Measurements from ENCODE around the gene BACE2.
"Not testable (repeated sequence)": the region's sequence is repeated elsewhere in the genome, so short reads cannot be mapped to it uniquely, and the experiment has no call there.

BACE2 gene

DNA sequence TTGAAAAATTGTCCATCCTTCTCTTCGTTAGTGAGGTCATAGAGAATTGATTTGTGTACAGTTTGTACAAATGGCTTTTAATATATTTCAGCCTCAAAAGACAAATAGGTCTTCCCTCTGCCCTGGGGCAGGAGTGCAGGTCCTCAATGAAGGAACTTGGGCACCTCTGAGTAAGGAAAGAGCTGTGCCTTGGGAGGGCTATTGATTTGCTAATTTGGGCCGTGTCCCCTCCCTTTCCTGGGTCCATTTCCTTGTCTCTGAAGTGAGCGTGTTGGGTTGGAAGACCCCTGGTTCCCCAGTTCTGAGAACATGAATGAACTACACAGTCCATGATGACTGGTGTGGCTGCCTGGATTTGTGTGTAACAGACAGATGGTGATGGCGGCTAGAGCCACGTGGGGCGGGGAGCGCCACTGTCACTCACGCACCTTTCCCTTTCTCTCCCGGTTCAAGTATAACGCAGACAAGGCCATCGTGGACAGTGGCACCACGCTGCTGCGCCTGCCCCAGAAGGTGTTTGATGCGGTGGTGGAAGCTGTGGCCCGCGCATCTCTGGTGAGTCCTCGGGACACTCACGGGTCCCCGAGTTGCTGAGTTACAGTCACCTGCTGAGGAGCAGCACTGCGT is 77.7 kb downstream of the BACE2 start:
- no peaks in the 10 kb centered on the region; the same call in 1 of the 2 replicates for H3K36me3 ChIP-seq (ENCODE audit: insufficient read depth, low read depth, low read length)
- no peak overlapping the region for H3K9ac ChIP-seq (ENCODE audit: low read depth, low read length)
- no peaks in the 10 kb centered on the region for H3K9me3 ChIP-seq (ENCODE audit: insufficient read depth, low read depth, low read length)
- H3K27ac ChIP-seq (ENCODE audit: low read length) = no peak overlapping the region
- H3K4me3 ChIP-seq (ENCODE audit: low read length) = no peak overlapping the region
- H3K27me3 ChIP-seq (ENCODE audit: insufficient read depth, low read length) = no peaks in the 10 kb centered on the region
- no peaks in the 10 kb centered on the region; the same call in 1 of the 2 replicates for H3K4me1 ChIP-seq (ENCODE audit: insufficient read depth, low read length)

DNA sequence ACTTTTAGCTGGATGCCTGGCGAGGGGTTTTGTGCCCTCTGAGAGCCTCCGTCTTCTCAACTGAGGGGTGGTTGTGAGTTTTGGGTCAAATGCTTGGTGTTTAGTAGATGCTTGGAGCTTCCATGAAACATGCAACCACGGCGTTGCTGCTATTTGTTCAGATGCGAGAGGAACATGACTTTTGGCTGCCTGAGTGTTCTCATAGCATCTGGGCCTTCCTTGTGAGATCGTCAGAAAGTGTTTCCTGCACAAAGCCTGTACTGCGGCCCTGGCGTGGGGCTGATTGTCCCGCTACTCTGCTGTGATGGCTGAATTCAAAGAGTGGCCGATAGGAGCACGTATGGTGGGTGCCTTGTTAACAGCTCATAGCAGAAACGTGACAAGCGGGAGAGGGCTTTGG is 78.8 kb downstream of the BACE2 start:
- Histone ChIP-seq H3K27me3 (ENCODE audit: insufficient read depth, low read length) (no peaks in the 10 kb centered on the region), H3K4me1 (ENCODE audit: insufficient read depth, low read length) (no peaks in the 10 kb centered on the region; the same call in 1 of the 2 replicates), H3K27ac (ENCODE audit: low read length) (no peak overlapping the region), H3K9ac (ENCODE audit: low read depth, low read length) (no peak overlapping the region), H3K4me3 (ENCODE audit: low read length) (no peak overlapping the region), H3K36me3 (ENCODE audit: insufficient read depth, low read depth, low read length) (no peaks in the 10 kb centered on the region; the same call in 1 of the 2 replicates), H3K9me3 (ENCODE audit: insufficient read depth, low read depth, low read length) (no peaks in the 10 kb centered on the region)

DNA sequence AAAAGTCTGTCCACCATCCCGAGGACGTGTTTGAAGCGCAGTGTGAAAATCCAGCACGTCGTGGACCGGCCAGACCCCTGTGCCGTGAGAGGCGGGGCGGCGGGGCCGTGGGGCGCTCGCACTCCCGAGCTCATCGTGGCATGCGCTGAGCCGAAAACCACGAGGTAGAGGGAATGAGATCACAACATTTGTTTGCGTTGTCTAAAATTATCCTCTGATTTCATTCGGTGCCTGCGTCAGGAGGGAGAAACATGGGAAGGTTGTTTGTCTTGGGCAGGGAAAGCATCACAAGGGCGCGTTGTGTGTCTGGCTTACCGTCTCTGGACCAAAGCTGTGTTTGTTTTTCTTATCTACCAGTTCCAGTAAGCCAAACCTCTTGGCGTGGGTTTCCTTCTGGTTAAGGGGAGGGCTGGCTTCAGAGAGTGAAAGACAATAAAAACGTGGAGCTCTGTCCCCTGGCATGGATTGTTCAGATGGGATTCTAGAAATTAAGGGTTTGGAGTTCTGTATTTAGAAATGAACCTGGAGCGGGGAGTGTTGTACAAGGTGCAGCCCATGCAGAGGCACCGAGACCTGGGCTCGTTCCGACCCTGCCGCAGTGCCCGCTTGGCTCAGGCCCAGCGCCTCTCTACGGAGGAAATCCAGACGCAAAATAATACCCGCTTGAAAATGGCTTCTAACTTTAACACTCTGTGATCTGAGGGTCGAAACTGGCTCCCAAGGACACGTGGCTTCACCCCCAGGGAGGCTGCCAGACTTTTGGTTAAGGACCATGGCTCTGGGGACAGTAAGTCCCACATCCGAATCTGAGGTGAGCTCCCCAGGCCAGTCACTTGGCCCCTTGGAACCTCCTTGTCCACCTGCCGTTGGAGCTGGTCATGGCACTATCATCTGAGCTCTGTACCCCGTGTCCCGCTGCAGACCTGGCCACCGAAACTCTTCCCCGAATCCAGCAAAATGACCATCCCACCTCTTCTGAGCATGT is 79.9 kb downstream of the BACE2 start:
- no peak overlapping the region for H3K27ac ChIP-seq (ENCODE audit: low read length)
- H3K4me1 ChIP-seq (ENCODE audit: insufficient read depth, low read length) = no peaks in the 10 kb centered on the region; the same call in 1 of the 2 replicates
- H3K36me3 ChIP-seq (ENCODE audit: insufficient read depth, low read depth, low read length) = no peaks in the 10 kb centered on the region; the same call in 1 of the 2 replicates
- no peaks in the 10 kb centered on the region for H3K9me3 ChIP-seq (ENCODE audit: insufficient read depth, low read depth, low read length)
- H3K4me3 ChIP-seq (ENCODE audit: low read length) = no peak overlapping the region
- H3K9ac ChIP-seq (ENCODE audit: low read depth, low read length) = no peak overlapping the region
- H3K27me3 ChIP-seq (ENCODE audit: insufficient read depth, low read length) = no peaks in the 10 kb centered on the region

DNA sequence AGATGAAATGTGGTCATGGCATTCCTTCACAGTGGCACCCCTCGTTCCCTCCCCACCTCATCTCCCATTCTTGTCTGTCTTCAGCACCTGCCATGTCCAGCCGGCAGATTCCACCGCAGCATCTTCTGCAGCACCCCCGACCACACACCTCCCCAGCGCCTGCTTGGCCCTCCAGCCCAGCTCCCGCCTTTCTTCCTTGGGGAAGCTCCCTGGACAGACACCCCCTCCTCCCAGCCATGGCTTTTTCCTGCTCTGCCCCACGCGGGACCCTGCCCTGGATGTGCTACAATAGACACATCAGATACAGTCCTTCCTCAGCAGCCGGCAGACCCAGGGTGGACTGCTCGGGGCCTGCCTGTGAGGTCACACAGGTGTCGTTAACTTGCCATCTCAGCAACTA is 81.5 kb downstream of the BACE2 start:
- Histone ChIP-seq H3K36me3 (ENCODE audit: insufficient read depth, low read depth, low read length) (no peaks in the 10 kb centered on the region; the same call in 1 of the 2 replicates), H3K27ac (ENCODE audit: low read length) (no peak overlapping the region), H3K4me3 (ENCODE audit: low read length) (no peak overlapping the region), H3K4me1 (ENCODE audit: insufficient read depth, low read length) (no peaks in the 10 kb centered on the region; the same call in 1 of the 2 replicates), H3K9ac (ENCODE audit: low read depth, low read length) (no peak overlapping the region), H3K9me3 (ENCODE audit: insufficient read depth, low read depth, low read length) (peaks cover 3% of the 10 kb centered on the region; the same call in 1 of the 2 replicates), H3K27me3 (ENCODE audit: insufficient read depth, low read length) (no peaks in the 10 kb centered on the region)

DNA sequence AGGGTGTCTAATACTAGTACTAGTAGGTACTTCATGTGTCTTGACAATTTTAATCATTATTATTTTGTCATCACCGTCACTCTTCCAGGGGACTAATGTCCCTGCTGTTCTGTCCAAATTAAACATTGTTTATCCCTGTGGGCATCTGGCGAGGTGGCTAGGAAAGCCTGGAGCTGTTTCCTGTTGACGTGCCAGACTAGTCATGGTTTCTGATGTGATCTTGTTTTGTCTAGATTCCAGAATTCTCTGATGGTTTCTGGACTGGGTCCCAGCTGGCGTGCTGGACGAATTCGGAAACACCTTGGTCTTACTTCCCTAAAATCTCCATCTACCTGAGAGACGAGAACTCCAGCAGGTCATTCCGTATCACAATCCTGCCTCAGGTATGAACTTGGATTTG is 82.6 kb downstream of the BACE2 start:
- Histone ChIP-seq H3K36me3 (ENCODE audit: insufficient read depth, low read depth, low read length) (no peaks in the 10 kb centered on the region; the same call in 1 of the 2 replicates), H3K27me3 (ENCODE audit: insufficient read depth, low read length) (no peaks in the 10 kb centered on the region), H3K4me3 (ENCODE audit: low read length) (no peak overlapping the region), H3K27ac (ENCODE audit: low read length) (no peak overlapping the region), H3K9ac (ENCODE audit: low read depth, low read length) (no peak overlapping the region), H3K4me1 (ENCODE audit: insufficient read depth, low read length) (no peaks in the 10 kb centered on the region; the same call in 1 of the 2 replicates), H3K9me3 (ENCODE audit: insufficient read depth, low read depth, low read length) (peaks cover 4% of the 10 kb centered on the region; the same call in 1 of the 2 replicates)

DNA sequence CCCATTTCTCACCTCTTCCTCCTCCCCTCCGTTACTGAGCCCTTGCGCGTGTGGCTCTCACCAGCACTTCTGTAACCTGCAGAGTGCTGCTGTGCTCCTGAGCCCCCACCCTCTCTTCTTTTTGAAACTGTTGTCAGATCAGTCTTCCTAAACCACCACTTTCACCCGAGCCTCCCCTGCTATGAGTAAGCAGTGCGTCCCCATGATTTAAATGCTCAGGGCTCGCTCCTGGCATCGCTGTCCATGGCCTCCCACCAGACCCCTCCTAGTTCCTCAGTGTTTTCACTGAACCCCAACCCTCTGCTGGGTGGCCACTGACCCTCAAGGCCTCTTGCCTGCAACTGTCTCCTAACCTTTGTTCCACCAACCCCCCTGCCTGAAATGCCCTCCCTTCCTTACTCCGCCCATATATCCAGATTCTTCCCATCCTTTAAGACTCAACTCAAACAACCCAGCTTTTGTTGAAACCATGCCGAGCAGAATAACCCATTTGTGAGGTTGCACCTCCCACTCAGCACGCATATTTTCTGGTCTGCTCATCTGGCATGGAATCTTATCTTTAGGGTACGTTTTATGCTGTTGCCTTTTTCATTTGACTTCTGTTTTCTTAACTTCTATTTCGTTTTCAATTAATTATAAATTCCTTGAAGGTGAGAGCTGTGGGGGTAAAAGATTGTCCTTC is 84.1 kb downstream of the BACE2 start:
- Histone ChIP-seq H3K9me3 (ENCODE audit: insufficient read depth, low read depth, low read length) (peaks cover 4% of the 10 kb centered on the region; the same call in 1 of the 2 replicates), H3K4me1 (ENCODE audit: insufficient read depth, low read length) (no peaks in the 10 kb centered on the region), H3K27me3 (ENCODE audit: insufficient read depth, low read length) (no peaks in the 10 kb centered on the region), H3K9ac (ENCODE audit: low read depth, low read length) (no peak overlapping the region), H3K36me3 (ENCODE audit: insufficient read depth, low read depth, low read length) (no peaks in the 10 kb centered on the region; the same call in 1 of the 2 replicates), H3K4me3 (ENCODE audit: low read length) (no peak overlapping the region), H3K27ac (ENCODE audit: low read length) (no peak overlapping the region)

DNA sequence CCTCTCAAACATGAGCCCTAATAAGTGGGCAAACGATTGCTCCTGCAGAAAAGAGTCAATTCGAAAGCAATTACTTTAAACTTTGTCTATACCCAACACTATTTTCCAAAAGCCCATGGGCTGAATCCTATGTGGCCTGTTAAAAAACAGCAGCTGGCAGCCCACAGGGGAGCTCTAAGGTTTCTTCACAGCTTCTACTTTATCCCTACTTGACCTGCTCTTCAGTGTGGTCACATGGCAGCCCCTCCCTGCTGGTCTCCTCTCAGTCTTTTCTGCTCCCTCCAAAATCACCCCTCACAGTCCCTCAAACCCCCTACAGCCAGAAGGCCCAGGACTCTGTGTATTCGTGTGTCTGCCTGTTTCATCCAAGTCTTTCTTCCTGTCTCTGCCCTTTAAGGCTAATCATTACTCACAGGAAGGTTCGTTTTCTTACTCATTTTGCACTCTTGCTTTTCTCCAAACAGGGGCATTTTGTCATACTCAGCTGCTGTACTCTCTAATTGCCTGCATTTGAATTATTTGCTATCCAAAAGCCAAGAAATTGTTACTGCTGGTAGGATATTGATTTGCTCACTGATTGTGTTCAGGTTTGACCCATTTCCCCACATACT is 86.2 kb downstream of the BACE2 start:
- Histone ChIP-seq H3K9me3 (ENCODE audit: insufficient read depth, low read depth, low read length) (peaks cover 4% of the 10 kb centered on the region; the same call in 1 of the 2 replicates), H3K9ac (ENCODE audit: low read depth, low read length) (no peak overlapping the region), H3K27ac (ENCODE audit: low read length) (no peak overlapping the region), H3K4me1 (ENCODE audit: insufficient read depth, low read length) (no peaks in the 10 kb centered on the region), H3K36me3 (ENCODE audit: insufficient read depth, low read depth, low read length) (no peaks in the 10 kb centered on the region; the same call in 1 of the 2 replicates), H3K4me3 (ENCODE audit: low read length) (no peak overlapping the region), H3K27me3 (ENCODE audit: insufficient read depth, low read length) (no peaks in the 10 kb centered on the region)

DNA sequence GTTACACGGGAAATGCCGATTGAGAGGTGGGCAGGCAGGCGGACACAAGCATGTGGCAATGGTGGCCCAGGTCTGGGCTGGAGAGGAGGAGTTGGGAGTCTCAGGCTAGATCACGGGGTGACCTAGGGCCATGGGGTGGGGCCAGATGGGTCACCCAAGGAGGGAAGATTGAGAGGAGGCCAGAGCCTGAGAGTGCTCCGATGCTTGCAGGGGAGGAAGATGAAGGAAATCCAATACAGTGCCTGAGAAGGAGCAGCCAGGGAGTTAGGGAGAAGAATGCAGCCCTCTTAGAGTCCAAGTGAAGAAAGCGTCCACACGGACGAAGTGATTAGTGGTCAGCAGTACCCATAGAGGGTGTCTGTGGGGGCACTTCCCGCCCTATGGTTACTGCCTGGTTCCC is 87.2 kb downstream of the BACE2 start:
- Histone ChIP-seq H3K4me3 (ENCODE audit: low read length) (no peak overlapping the region), H3K4me1 (ENCODE audit: insufficient read depth, low read length) (no peaks in the 10 kb centered on the region), H3K27me3 (ENCODE audit: insufficient read depth, low read length) (no peaks in the 10 kb centered on the region), H3K36me3 (ENCODE audit: insufficient read depth, low read depth, low read length) (no peaks in the 10 kb centered on the region; the same call in 1 of the 2 replicates), H3K9ac (ENCODE audit: low read depth, low read length) (no peak overlapping the region), H3K9me3 (ENCODE audit: insufficient read depth, low read depth, low read length) (peaks cover 4% of the 10 kb centered on the region; the same call in 1 of the 2 replicates), H3K27ac (ENCODE audit: low read length) (no peak overlapping the region)

DNA sequence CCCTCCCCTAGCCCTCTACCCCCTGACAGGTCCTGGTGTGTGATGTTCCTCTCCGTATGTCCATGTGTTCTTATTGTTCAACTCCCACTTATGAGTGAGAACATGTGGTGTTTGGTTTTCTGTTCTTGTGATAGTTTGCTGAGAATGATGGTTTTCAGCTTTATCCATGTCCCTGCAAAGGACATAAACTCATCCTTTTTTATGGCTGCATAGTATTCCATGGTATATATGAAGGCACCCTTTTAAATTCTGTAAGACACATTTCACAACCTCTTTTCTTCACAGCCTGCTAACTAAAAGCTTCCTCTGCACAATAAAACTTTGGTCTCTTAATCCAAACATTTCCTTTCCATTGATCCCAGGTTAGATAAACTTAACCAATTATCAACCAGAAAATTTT is 88.3 kb downstream of the BACE2 start:
- H3K4me1 ChIP-seq (ENCODE audit: insufficient read depth, low read length); H3K9ac ChIP-seq (ENCODE audit: low read depth, low read length); H3K4me3 ChIP-seq (ENCODE audit: low read length); H3K36me3 ChIP-seq (ENCODE audit: insufficient read depth, low read depth, low read length); H3K27ac ChIP-seq (ENCODE audit: low read length); H3K27me3 ChIP-seq (ENCODE audit: insufficient read depth, low read length); H3K9me3 ChIP-seq (ENCODE audit: insufficient read depth, low read depth, low read length): not testable (repeated sequence)

DNA sequence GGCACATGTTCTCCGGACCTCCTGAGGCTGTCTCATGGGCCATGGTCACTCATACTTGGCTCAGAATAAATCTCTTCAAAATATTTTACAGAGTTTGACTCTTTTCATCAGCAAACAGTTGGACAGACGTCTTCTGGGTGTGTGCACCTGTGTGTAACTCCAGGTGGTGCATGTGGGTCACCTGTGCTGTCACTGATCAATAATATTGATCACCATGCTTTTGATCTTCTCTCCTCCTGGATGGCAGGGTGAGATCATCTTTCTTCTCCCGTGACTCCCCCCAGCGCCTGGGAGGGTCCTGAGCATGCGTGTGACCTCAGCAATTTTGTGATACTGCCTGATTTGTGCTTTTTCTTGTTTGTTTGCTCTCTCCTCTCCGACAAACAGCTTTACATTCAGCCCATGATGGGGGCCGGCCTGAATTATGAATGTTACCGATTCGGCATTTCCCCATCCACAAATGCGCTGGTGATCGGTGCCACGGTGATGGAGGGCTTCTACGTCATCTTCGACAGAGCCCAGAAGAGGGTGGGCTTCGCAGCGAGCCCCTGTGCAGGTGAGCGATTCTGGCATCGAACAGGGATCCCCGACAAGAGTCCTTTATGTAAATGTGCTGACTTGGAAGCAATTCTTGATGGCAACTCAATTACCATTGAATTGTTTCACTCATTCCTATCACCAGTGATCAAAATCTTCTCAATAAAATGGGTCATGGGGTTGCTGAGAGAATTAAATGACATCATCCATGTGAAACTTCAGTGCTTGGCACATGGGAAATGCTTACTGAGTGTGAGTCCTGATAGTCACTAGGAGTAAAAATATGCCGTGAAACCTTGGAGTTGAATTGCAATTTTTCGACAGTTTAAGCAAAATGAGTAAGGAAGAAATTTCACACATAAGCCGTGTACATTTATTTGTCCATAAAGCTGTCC is 89.1 kb downstream of the BACE2 start:
- Histone ChIP-seq H3K27me3 (ENCODE audit: insufficient read depth, low read length) (no peaks in the 10 kb centered on the region), H3K4me1 (ENCODE audit: insufficient read depth, low read length) (no peaks in the 10 kb centered on the region), H3K9me3 (ENCODE audit: insufficient read depth, low read depth, low read length) (peaks cover 4% of the 10 kb centered on the region; the same call in 1 of the 2 replicates), H3K9ac (ENCODE audit: low read depth, low read length) (no peak overlapping the region), H3K4me3 (ENCODE audit: low read length) (no peak overlapping the region), H3K27ac (ENCODE audit: low read length) (no peak overlapping the region), H3K36me3 (ENCODE audit: insufficient read depth, low read depth, low read length) (no peaks in the 10 kb centered on the region)
